Lower lobe of right lung (tissue), 2 donors: ENCODE data around the gene NUDT4B. TPM values are rescaled to one million over a fixed set of nuclear protein-coding genes. Genes with fewer than 3 reads are reported as not detected.
"Not testable (repeated sequence)": the region's sequence is repeated elsewhere in the genome, so short reads cannot be mapped to it uniquely, and the experiment has no call there.

Experiments
- ATAC-seq, 2 donors: fragments of 200-7000 bp; cut with Tn5 transposase; one replicate each; pipeline ENCODE4 v1.9.1; 2020 to 2022; ENCODE audit warnings: mild to moderate bottlenecking in 2 of 2, moderate library complexity in 2 of 2
- DNase-seq: peaks from one replicate; pipeline ENCODE4 v3.0.0-alpha.2; 2020
- H3K27ac ChIP-seq: fragments of 200-600 bp; one replicate; pipeline ENCODE4 v1.8.0; 2022
- H3K27me3 ChIP-seq: fragments of 200-600 bp; one replicate; pipeline ENCODE4 v1.8.0; 2022; ENCODE audit warnings: low read depth
- H3K36me3 ChIP-seq: fragments of 200-600 bp; one replicate; pipeline ENCODE4 v1.8.0; 2022; ENCODE audit warnings: mild to moderate bottlenecking
- H3K4me1 ChIP-seq: fragments of 200-600 bp; one replicate; pipeline ENCODE4 v1.8.0; 2022
- H3K4me3 ChIP-seq: fragments of 200-600 bp; one replicate; pipeline ENCODE4 v1.8.0; 2022; ENCODE audit warnings: mild to moderate bottlenecking
- H3K9me3 ChIP-seq: fragments of 200-600 bp; one replicate; pipeline ENCODE4 v1.8.0; 2022
- intact Hi-C: fragments of 100-400 bp; cut with DNase I; formaldehyde crosslinking; loops from one replicate; pipeline ENCODE4 v1.11.0; 2022
- total RNA-seq: library from RNA; stranded (reverse); fragmentation: NEBNext Ultra II Directional; extraction: Animal tissue kit (Norgen Biotek cat#: 25700); gene quantifications from one replicate; pipeline ENCODE4 v1.2.1, GENCODE V29; 2021
- donor health status: DM: no; HTN: yes; CAD: no; lungs with severe emphysema.

Gene NUDT4B
- total RNA-seq, 1 donor from 2014 or later: not detected

GRCh38 chr1:148758412-148758811 lies 9.8 kb downstream of the NUDT4B start:
- H3K9me3 ChIP-seq, H3K36me3 ChIP-seq, DNase-seq, H3K4me3 ChIP-seq, H3K27ac ChIP-seq, intact Hi-C loops, H3K4me1 ChIP-seq, H3K27me3 ChIP-seq: not testable (repeated sequence)
- ATAC-seq: peak; percentile 73 to 88

GRCh38 chr1:148758925-148759324 lies 10.4 kb downstream of the NUDT4B start:
- intact Hi-C loops, H3K4me1 ChIP-seq, H3K36me3 ChIP-seq, DNase-seq, H3K9me3 ChIP-seq, H3K27me3 ChIP-seq, H3K27ac ChIP-seq, H3K4me3 ChIP-seq: not testable (repeated sequence)
- peak; percentile 42 to 71 for ATAC-seq

- intact Hi-C loops, H3K4me1 ChIP-seq, H3K36me3 ChIP-seq, H3K27me3 ChIP-seq, H3K4me3 ChIP-seq, H3K27ac ChIP-seq, H3K9me3 ChIP-seq: not testable (repeated sequence)
- ATAC-seq (peak; percentile 13 to 14), DNase-seq (peak; percentile 49)
These were observed 11.2 kb downstream of the NUDT4B start for GRCh38 chr1:148759749-148760148.

- H3K27me3 ChIP-seq, DNase-seq, H3K9me3 ChIP-seq, H3K4me1 ChIP-seq, H3K27ac ChIP-seq, H3K36me3 ChIP-seq, intact Hi-C loops, H3K4me3 ChIP-seq: not testable (repeated sequence)
- peak; percentile 84 to 87 for ATAC-seq
These were observed 11.6 kb downstream of the NUDT4B start for GRCh38 chr1:148760206-148760605.

- H3K9me3 ChIP-seq, H3K36me3 ChIP-seq, H3K4me1 ChIP-seq, H3K27me3 ChIP-seq, intact Hi-C loops, H3K27ac ChIP-seq, DNase-seq, H3K4me3 ChIP-seq: not testable (repeated sequence)
- peak; percentile 66 to 68 for ATAC-seq
These were observed 12.8 kb downstream of the NUDT4B start for GRCh38 chr1:148761360-148761759.

GRCh38 chr1:148765238-148766019 lies 16.9 kb downstream of the NUDT4B start:
- H3K4me3 ChIP-seq, ATAC-seq: not testable (repeated sequence)

GRCh38 chr1:148768541-148768940 lies 20.0 kb downstream of the NUDT4B start:
- intact Hi-C loops, ATAC-seq, DNase-seq, H3K9me3 ChIP-seq, H3K4me1 ChIP-seq, H3K27me3 ChIP-seq, H3K36me3 ChIP-seq, H3K27ac ChIP-seq, H3K4me3 ChIP-seq: not testable (repeated sequence)

More at GRCh38 chr1:148765238-148766019, 16.9 kb downstream of the NUDT4B start:
- DNase-seq, intact Hi-C loops, H3K9me3 ChIP-seq, H3K4me1 ChIP-seq, H3K36me3 ChIP-seq, H3K27ac ChIP-seq, H3K27me3 ChIP-seq: not testable (repeated sequence)

DNA sequence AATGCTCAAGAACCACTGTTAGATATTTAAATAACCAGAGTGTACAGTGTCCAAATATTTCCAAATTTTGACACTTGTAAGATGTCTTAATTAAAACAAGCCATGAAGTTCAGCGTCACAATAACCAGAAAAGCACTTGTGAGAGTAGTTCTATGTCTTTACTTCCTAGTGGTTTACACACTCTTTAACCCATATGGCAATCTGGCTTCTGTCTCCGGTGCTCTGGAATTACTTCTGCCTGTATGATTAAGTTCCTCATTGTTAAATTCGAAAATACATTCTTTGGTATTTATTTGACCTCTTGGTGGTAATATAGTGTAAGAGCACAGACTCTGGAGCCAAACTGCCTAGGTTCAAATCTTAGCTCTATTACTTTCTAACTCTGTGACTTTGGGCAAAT lies 20.9 kb downstream of the NUDT4B start:
- H3K27ac ChIP-seq, H3K4me1 ChIP-seq, intact Hi-C loops, H3K36me3 ChIP-seq, H3K9me3 ChIP-seq, DNase-seq, H3K4me3 ChIP-seq, H3K27me3 ChIP-seq: not testable (repeated sequence)
- peak in 1 of 2 donors; percentile 58 for ATAC-seq

- H3K4me3 ChIP-seq, DNase-seq, H3K9me3 ChIP-seq, H3K4me1 ChIP-seq, H3K27me3 ChIP-seq, intact Hi-C loops, H3K36me3 ChIP-seq, H3K27ac ChIP-seq: not testable (repeated sequence)
- peak; percentile 73 to 77 for ATAC-seq
These were observed 25.1 kb downstream of the NUDT4B start for GRCh38 chr1:148773690-148774089.

DNA sequence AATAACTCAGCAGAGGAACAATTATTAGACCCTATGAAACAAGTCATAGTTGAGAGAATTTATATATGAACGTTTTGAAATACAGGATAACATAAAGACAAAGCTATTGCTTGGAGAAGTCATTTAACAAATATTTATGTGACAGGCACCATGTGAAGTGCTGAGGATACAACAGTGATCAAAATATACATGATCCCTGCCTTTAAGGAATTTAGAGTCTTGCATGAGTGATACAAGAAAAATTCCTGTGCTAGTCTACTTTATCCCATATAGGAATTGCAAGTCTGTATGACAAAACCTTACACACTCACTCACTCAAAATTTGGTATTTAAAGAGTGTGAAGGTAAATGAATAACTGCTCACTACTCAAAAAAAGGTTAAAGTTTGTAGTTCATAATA lies 25.5 kb downstream of the NUDT4B start:
- H3K27me3 ChIP-seq, DNase-seq, H3K27ac ChIP-seq, intact Hi-C loops, ATAC-seq, H3K4me3 ChIP-seq, H3K4me1 ChIP-seq, H3K36me3 ChIP-seq, H3K9me3 ChIP-seq: not testable (repeated sequence)

- H3K9me3 ChIP-seq, H3K4me1 ChIP-seq, DNase-seq, intact Hi-C loops, H3K4me3 ChIP-seq, H3K27ac ChIP-seq, H3K27me3 ChIP-seq, ATAC-seq, H3K36me3 ChIP-seq: not testable (repeated sequence)
These were observed 26.7 kb downstream of the NUDT4B start for GRCh38 chr1:148775263-148775662.

DNA sequence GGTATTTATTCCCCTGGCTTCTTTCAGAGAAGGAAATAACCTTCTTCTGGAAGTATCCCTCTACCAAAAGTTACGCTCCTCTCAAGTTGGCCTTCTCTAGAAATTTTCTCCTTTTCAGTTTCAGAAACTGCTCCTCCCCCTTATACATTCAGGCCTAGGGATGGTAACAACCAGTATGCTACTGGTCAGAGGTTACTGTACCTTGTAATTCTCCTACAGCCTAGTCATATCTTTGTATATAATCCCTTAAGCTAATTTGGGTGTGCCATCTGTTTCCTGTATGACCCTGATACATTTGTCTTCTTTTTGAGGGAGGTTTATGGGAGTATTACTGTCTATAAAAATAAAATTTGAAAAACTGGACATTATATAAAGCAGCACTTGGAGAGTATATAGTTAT lies 29.1 kb downstream of the NUDT4B start:
- H3K4me1 ChIP-seq, ATAC-seq, intact Hi-C loops: not testable (repeated sequence)

GRCh38 chr1:148780404-148780803 lies 31.8 kb downstream of the NUDT4B start:
- intact Hi-C loops, H3K4me1 ChIP-seq, H3K4me3 ChIP-seq, H3K36me3 ChIP-seq, H3K27ac ChIP-seq, H3K27me3 ChIP-seq, ATAC-seq, DNase-seq, H3K9me3 ChIP-seq: not testable (repeated sequence)

More for the DNA sequence above, 29.1 kb downstream of the NUDT4B start:
- not testable (repeated sequence) for H3K36me3 ChIP-seq, H3K9me3 ChIP-seq, H3K27ac ChIP-seq, H3K4me3 ChIP-seq, DNase-seq, H3K27me3 ChIP-seq

DNA sequence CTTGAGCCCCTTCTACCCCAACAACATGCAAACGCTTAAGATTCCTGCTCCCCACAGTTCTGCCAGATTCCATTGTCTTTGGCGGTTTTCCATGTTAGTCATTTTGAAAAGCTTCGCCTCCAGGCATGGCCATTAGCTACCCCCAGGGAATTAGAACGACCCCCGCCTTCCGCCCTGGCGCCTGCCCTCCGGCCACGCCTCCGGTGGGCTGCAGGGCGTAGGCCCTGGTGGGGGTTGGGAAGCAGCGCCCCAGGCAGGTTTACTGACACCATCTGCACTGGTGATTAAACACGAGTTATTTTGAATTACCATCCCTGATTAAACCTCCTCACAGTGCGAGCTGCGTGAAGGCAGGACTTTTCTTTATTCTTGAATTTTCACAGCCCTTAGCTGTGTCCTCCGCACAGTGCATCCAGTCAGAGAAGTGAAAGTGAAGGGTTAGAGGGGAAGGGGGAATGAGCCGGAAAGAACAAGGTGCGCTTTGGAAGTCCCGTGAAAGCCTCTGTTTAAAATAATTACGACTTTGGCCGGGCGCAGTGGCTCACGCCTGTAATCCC lies 43.0 kb downstream of the NUDT4B start:
- H3K36me3 ChIP-seq, DNase-seq, H3K4me3 ChIP-seq, H3K27me3 ChIP-seq, H3K27ac ChIP-seq, intact Hi-C loops, H3K4me1 ChIP-seq, H3K9me3 ChIP-seq: not testable (repeated sequence)
- ATAC-seq: peak; percentile 51 to 65
